ENCODE measurements around the gene CEP95. TPM values are rescaled to one million over a fixed set of nuclear protein-coding genes. Genes with fewer than 3 reads are reported as not detected.

Gene CEP95
- total RNA-seq, 4 donors from 2014 or later: 37.9 to 80.7 (median 54.0) TPM

- TF ChIP-seq POLR2A (IDR thresholded peaks at IDR 0.05) (no peak), CTCF (IDR thresholded peaks at IDR 0.05) (no peak)
- 95 to 100% methylated on average over 1 of the region's 1 CpG for WGBS, 2 donors
These were observed 25.8 kb upstream of the CEP95 start for GRCh38 chr17:64480951-64481350.

GRCh38 chr17:64484380-64484779 lies 22.4 kb upstream of the CEP95 start:
- no peak for DNase-seq (ENCODE audit: low spot score in 2 of 2)
- H3K4me3 ChIP-seq (ENCODE audit: low read depth, poor library complexity, severe bottlenecking): no peak overlapping the region
- TF ChIP-seq CTCF (IDR thresholded peaks at IDR 0.05) (no peak), POLR2A (IDR thresholded peaks at IDR 0.05) (no peak)
- 89 to 93% methylated on average over 3 of the region's 3 CpGs for WGBS, 2 donors
- intact Hi-C loops (cut with DNase I; ENCODE audit: low total_unique reads): no loop called here

More at GRCh38 chr17:64480951-64481350, 25.8 kb upstream of the CEP95 start:
- no peak for DNase-seq (ENCODE audit: low spot score in 2 of 2)
- intact Hi-C loops (cut with DNase I; ENCODE audit: low total_unique reads): no loop called here
- no peak overlapping the region for H3K4me3 ChIP-seq (ENCODE audit: low read depth, poor library complexity, severe bottlenecking)

GRCh38 chr17:64488301-64488700 lies 18.5 kb upstream of the CEP95 start:
- no peak for DNase-seq (ENCODE audit: low spot score in 2 of 2)
- no peak overlapping the region for H3K4me3 ChIP-seq (ENCODE audit: low read depth, poor library complexity, severe bottlenecking)
- WGBS, 2 donors: 96 to 100% methylated on average over 2 of the region's 2 CpGs
- no peak for TF ChIP-seq CTCF (IDR thresholded peaks at IDR 0.05)
- no peak for TF ChIP-seq POLR2A (IDR thresholded peaks at IDR 0.05)
- intact Hi-C loops (cut with DNase I; ENCODE audit: low total_unique reads): no loop called here

GRCh38 chr17:64491034-64491860 lies 15.5 kb upstream of the CEP95 start:
- WGBS, 2 donors: 91% methylated on average over 13 of the region's 13 CpGs
- no peak for DNase-seq (ENCODE audit: low spot score in 2 of 2)
- TF ChIP-seq CTCF (IDR thresholded peaks at IDR 0.05): no peak
- no peak for TF ChIP-seq POLR2A (IDR thresholded peaks at IDR 0.05)
- intact Hi-C loops (cut with DNase I; ENCODE audit: low total_unique reads): no loop called here
- H3K4me3 ChIP-seq (ENCODE audit: low read depth, poor library complexity, severe bottlenecking): no peak overlapping the region

GRCh38 chr17:64491994-64492393 lies 14.8 kb upstream of the CEP95 start:
- WGBS, 2 donors: 78 to 81% methylated on average over 3 of the region's 3 CpGs
- no peak for DNase-seq (ENCODE audit: low spot score in 2 of 2)
- no peak for TF ChIP-seq CTCF (IDR thresholded peaks at IDR 0.05)
- no peak for TF ChIP-seq POLR2A (IDR thresholded peaks at IDR 0.05)
- no peak overlapping the region for H3K4me3 ChIP-seq (ENCODE audit: low read depth, poor library complexity, severe bottlenecking)
- intact Hi-C loops (cut with DNase I; ENCODE audit: low total_unique reads): no loop called here
